HEK293 (cell line): ENCODE results near the gene HIRIP3.

Experiments
- BCL11B ChIP-seq: fragments of 450-650 bp; formaldehyde crosslinking; IDR thresholded peaks from 2 replicates; pipeline ENCODE4 v1.5.1; 2016; ENCODE audit warnings: low read depth, missing biosample characterization, missing genetic modification characterization
- EGR2 ChIP-seq: fragments of 450-650 bp; formaldehyde crosslinking; IDR thresholded peaks from 2 replicates; pipeline ENCODE4 v1.5.1; 2016; ENCODE audit warnings: low read depth, missing biosample characterization, missing genetic modification characterization
- GLI2 ChIP-seq: fragments of 450-650 bp; formaldehyde crosslinking; IDR thresholded peaks from 2 replicates; pipeline ENCODE4; 2017; ENCODE audit warnings: missing biosample characterization, missing genetic modification characterization, low read depth, borderline replicate concordance
- SP2 ChIP-seq: fragments of 450-650 bp; formaldehyde crosslinking; IDR thresholded peaks from 2 replicates; pipeline ENCODE4 v1.5.1; 2016; ENCODE audit warnings: missing biosample characterization, missing genetic modification characterization
- YY2 ChIP-seq: fragments of 450-650 bp; formaldehyde crosslinking; IDR thresholded peaks from 2 replicates; pipeline ENCODE4 v1.5.1; 2016; ENCODE audit warnings: missing biosample characterization, missing genetic modification characterization
- ZBTB21 ChIP-seq: fragments of 450-650 bp; formaldehyde crosslinking; IDR thresholded peaks from 2 replicates; pipeline ENCODE4 v1.5.1; 2017; ENCODE audit warnings: missing biosample characterization, missing genetic modification characterization
- ZEB2 ChIP-seq: fragments of 450-650 bp; formaldehyde crosslinking; IDR thresholded peaks from 2 replicates; pipeline ENCODE4 v1.5.1; 2016; ENCODE audit warnings: missing biosample characterization, missing genetic modification characterization
- ZFP37 ChIP-seq: fragments of 450-650 bp; formaldehyde crosslinking; IDR thresholded peaks from 2 replicates; pipeline ENCODE4 v1.5.1; 2016; ENCODE audit warnings: missing biosample characterization, missing genetic modification characterization
- ZIC2 ChIP-seq: fragments of 450-650 bp; formaldehyde crosslinking; IDR thresholded peaks from 2 replicates; pipeline ENCODE4 v1.5.1; 2016; ENCODE audit warnings: missing biosample characterization, missing genetic modification characterization
- ZNF133 ChIP-seq: fragments of 450-650 bp; formaldehyde crosslinking; IDR thresholded peaks from 2 replicates; pipeline ENCODE4 v1.5.1; 2016; ENCODE audit warnings: missing biosample characterization, missing genetic modification characterization
- ZNF16 ChIP-seq: fragments of 450-650 bp; formaldehyde crosslinking; IDR thresholded peaks from 2 replicates; pipeline ENCODE4 v1.5.1; 2016; ENCODE audit warnings: low read depth, missing biosample characterization, missing genetic modification characterization
- ZNF2 ChIP-seq: fragments of 450-650 bp; formaldehyde crosslinking; IDR thresholded peaks from 2 replicates; pipeline ENCODE4 v1.5.1; 2016; ENCODE audit warnings: missing biosample characterization, missing genetic modification characterization
- ZNF221 ChIP-seq: fragments of 450-650 bp; formaldehyde crosslinking; IDR thresholded peaks from 2 replicates; pipeline ENCODE4 v1.5.1; 2017; ENCODE audit warnings: missing biosample characterization, missing genetic modification characterization, borderline replicate concordance
- ZNF366 ChIP-seq: fragments of 450-650 bp; formaldehyde crosslinking; conservative IDR thresholded peaks from 2 replicates; pipeline ENCODE4 v1.5.1; 2016; ENCODE audit warnings: missing biosample characterization, missing genetic modification characterization
- ZNF549 ChIP-seq: fragments of 450-650 bp; IDR thresholded peaks from 2 replicates; pipeline ENCODE4 v1.5.1; 2018; ENCODE audit warnings: missing biosample characterization, missing genetic modification characterization, mild to moderate bottlenecking, inconsistent platforms, moderate library complexity
- ZNF830 ChIP-seq: fragments of 450-650 bp; IDR thresholded peaks from 2 replicates; pipeline ENCODE4 v1.5.0; 2018; ENCODE audit warnings: missing biosample characterization, missing genetic modification characterization, low read depth, mild to moderate bottlenecking, moderate library complexity
- TF ChIP-seq, protein P1 (sequence below): fragments of 450-650 bp; formaldehyde crosslinking; IDR thresholded peaks from 2 replicates; pipeline ENCODE4 v1.5.1; 2016; ENCODE audit warnings: missing biosample characterization, missing genetic modification characterization
- TF ChIP-seq, protein P2 (sequence below): fragments of 450-650 bp; formaldehyde crosslinking; IDR thresholded peaks from 2 replicates; pipeline ENCODE4 v1.5.1; 2016; ENCODE audit warnings: missing biosample characterization, missing genetic modification characterization
- TF ChIP-seq, protein P3 (sequence below): fragments of 450-650 bp; IDR thresholded peaks from 2 replicates; pipeline ENCODE4 v1.5.1; 2018; ENCODE audit warnings: missing biosample characterization, mild to moderate bottlenecking, missing genetic modification characterization
- TF ChIP-seq, protein P4 (sequence below): fragments of 450-650 bp; formaldehyde crosslinking; IDR thresholded peaks from 2 replicates; pipeline ENCODE4 v1.5.1; 2017; ENCODE audit warnings: missing biosample characterization, missing genetic modification characterization
- TF ChIP-seq, protein P5 (sequence below): fragments of 450-650 bp; formaldehyde crosslinking; conservative IDR thresholded peaks from 2 replicates; pipeline ENCODE4 v1.5.1; 2016; ENCODE audit warnings: low read depth, missing biosample characterization, missing genetic modification characterization
- TF ChIP-seq, protein P6 (sequence below): fragments of 450-650 bp; formaldehyde crosslinking; IDR thresholded peaks from 2 replicates; pipeline ENCODE4 v1.5.1; 2017; ENCODE audit warnings: missing biosample characterization, missing genetic modification characterization

The HIRIP3 gene

DNA sequence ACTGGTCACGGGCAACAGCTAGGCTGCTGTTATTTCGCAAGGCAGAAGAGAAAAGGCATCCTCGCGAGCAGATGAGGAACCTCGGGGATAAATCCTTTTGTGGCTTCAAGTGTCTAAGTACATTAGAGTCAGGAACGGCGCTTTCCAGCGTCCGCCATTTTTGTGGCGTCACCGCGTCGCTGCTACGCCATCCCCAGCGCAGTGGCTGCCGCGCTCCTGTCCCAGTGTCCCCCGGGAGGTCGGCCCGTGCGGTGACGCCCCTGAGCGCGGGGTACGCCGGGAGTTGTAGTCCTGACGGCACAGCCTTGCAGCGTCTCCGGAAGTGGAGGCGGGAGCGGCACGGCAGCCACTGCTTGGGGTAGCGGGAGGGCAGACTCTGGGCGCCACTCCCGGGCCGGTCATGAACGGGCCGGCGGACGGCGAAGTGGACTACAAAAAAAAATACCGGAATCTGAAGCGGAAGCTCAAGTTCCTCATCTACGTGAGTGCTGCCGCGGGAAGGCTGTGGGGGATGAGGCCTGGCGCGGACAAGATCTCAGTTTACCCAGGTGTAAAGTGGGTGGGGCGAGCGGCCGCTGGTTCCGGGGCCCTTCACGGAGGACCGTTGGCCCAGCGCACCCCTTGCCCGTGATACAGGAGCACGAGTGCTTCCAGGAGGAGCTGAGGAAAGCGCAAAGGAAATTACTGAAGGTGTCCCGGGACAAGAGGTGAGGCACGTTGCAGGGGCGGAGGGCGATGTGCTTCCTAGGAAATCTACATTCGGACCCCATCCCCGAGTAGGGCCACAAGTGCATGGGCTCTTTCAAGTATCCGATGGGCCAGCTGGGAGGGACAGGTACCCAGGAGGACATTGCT is 721 bp upstream of the HIRIP3 start, which contains the start of gene INO80E (continued):
- TF ChIP-seq ZBTB21 (tag by site-specific recombination) (peak; percentile 98), SP2 (tag by site-specific recombination) (peak; percentile 86), ZFP37 (tag by site-specific recombination) (peak; percentile 35; the same call in 1 of the 2 replicates), ZNF366 (no peak), ZNF221 (tag by site-specific recombination) (0 out of 2 replicates have a peak, but pooled peaks have one; percentile 59), EGR2 (tag by site-specific recombination) (peak; percentile 48), ZNF2 (tag by site-specific recombination) (0 out of 2 replicates have a peak, but pooled peaks have one; percentile 35), YY2 (tag by site-specific recombination) (peak; percentile 97), ZNF549 (no peak), BCL11B (0 out of 2 replicates have a peak, but pooled peaks have one; percentile 14), ZNF16 (tag by site-specific recombination) (0 out of 2 replicates have a peak, but pooled peaks have one; percentile 32), ZIC2 (tag by site-specific recombination) (peak; percentile 74), ZNF830 (no peak), ZNF133 (tag by site-specific recombination) (0 out of 2 replicates have a peak, but pooled peaks have one; percentile 16), GLI2 (tag by site-specific recombination) (no peak), ZEB2 (tag by site-specific recombination) (peak; percentile 90)
- TF ChIP-seq, protein P1, sequence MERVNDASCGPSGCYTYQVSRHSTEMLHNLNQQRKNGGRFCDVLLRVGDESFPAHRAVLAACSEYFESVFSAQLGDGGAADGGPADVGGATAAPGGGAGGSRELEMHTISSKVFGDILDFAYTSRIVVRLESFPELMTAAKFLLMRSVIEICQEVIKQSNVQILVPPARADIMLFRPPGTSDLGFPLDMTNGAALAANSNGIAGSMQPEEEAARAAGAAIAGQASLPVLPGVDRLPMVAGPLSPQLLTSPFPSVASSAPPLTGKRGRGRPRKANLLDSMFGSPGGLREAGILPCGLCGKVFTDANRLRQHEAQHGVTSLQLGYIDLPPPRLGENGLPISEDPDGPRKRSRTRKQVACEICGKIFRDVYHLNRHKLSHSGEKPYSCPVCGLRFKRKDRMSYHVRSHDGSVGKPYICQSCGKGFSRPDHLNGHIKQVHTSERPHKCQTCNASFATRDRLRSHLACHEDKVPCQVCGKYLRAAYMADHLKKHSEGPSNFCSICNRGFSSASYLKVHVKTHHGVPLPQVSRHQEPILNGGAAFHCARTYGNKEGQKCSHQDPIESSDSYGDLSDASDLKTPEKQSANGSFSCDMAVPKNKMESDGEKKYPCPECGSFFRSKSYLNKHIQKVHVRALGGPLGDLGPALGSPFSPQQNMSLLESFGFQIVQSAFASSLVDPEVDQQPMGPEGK = peak; percentile 79
- TF ChIP-seq, protein P2, sequence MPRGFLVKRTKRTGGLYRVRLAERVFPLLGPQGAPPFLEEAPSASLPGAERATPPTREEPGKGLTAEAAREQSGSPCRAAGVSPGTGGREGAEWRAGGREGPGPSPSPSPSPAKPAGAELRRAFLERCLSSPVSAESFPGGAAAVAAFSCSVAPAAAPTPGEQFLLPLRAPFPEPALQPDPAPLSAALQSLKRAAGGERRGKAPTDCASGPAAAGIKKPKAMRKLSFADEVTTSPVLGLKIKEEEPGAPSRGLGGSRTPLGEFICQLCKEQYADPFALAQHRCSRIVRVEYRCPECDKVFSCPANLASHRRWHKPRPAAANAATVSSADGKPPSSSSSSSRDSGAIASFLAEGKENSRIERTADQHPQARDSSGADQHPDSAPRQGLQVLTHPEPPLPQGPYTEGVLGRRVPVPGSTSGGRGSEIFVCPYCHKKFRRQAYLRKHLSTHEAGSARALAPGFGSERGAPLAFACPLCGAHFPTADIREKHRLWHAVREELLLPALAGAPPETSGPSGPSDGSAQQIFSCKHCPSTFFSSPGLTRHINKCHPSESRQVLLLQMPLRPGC (tag by site-specific recombination) = peak; percentile 44
- TF ChIP-seq, protein P3, sequence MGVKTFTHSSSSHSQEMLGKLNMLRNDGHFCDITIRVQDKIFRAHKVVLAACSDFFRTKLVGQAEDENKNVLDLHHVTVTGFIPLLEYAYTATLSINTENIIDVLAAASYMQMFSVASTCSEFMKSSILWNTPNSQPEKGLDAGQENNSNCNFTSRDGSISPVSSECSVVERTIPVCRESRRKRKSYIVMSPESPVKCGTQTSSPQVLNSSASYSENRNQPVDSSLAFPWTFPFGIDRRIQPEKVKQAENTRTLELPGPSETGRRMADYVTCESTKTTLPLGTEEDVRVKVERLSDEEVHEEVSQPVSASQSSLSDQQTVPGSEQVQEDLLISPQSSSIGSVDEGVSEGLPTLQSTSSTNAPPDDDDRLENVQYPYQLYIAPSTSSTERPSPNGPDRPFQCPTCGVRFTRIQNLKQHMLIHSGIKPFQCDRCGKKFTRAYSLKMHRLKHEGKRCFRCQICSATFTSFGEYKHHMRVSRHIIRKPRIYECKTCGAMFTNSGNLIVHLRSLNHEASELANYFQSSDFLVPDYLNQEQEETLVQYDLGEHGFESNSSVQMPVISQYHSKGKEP = peak; percentile 4; the same call in 1 of the 2 replicates
- TF ChIP-seq, protein P4, sequence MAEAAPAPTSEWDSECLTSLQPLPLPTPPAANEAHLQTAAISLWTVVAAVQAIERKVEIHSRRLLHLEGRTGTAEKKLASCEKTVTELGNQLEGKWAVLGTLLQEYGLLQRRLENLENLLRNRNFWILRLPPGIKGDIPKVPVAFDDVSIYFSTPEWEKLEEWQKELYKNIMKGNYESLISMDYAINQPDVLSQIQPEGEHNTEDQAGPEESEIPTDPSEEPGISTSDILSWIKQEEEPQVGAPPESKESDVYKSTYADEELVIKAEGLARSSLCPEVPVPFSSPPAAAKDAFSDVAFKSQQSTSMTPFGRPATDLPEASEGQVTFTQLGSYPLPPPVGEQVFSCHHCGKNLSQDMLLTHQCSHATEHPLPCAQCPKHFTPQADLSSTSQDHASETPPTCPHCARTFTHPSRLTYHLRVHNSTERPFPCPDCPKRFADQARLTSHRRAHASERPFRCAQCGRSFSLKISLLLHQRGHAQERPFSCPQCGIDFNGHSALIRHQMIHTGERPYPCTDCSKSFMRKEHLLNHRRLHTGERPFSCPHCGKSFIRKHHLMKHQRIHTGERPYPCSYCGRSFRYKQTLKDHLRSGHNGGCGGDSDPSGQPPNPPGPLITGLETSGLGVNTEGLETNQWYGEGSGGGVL (tag by site-specific recombination) = peak; percentile 47; the same call in 1 of the 2 replicates
- TF ChIP-seq, protein P5, sequence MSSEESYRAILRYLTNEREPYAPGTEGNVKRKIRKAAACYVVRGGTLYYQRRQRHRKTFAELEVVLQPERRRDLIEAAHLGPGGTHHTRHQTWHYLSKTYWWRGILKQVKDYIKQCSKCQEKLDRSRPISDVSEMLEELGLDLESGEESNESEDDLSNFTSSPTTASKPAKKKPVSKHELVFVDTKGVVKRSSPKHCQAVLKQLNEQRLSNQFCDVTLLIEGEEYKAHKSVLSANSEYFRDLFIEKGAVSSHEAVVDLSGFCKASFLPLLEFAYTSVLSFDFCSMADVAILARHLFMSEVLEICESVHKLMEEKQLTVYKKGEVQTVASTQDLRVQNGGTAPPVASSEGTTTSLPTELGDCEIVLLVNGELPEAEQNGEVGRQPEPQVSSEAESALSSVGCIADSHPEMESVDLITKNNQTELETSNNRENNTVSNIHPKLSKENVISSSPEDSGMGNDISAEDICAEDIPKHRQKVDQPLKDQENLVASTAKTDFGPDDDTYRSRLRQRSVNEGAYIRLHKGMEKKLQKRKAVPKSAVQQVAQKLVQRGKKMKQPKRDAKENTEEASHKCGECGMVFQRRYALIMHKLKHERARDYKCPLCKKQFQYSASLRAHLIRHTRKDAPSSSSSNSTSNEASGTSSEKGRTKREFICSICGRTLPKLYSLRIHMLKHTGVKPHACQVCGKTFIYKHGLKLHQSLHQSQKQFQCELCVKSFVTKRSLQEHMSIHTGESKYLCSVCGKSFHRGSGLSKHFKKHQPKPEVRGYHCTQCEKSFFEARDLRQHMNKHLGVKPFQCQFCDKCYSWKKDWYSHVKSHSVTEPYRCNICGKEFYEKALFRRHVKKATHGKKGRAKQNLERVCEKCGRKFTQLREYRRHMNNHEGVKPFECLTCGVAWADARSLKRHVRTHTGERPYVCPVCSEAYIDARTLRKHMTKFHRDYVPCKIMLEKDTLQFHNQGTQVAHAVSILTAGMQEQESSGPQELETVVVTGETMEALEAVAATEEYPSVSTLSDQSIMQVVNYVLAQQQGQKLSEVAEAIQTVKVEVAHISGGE (tag by site-specific recombination) = peak; percentile 94
- TF ChIP-seq, protein P6, sequence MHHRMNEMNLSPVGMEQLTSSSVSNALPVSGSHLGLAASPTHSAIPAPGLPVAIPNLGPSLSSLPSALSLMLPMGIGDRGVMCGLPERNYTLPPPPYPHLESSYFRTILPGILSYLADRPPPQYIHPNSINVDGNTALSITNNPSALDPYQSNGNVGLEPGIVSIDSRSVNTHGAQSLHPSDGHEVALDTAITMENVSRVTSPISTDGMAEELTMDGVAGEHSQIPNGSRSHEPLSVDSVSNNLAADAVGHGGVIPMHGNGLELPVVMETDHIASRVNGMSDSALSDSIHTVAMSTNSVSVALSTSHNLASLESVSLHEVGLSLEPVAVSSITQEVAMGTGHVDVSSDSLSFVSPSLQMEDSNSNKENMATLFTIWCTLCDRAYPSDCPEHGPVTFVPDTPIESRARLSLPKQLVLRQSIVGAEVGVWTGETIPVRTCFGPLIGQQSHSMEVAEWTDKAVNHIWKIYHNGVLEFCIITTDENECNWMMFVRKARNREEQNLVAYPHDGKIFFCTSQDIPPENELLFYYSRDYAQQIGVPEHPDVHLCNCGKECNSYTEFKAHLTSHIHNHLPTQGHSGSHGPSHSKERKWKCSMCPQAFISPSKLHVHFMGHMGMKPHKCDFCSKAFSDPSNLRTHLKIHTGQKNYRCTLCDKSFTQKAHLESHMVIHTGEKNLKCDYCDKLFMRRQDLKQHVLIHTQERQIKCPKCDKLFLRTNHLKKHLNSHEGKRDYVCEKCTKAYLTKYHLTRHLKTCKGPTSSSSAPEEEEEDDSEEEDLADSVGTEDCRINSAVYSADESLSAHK = no peak
